Gastroesophageal sphincter (tissue), 3 donors: ENCODE measurements around the gene CNOT6L.

Experiments used
- EP300 ChIP-seq: sonication (generic); formaldehyde crosslinking; IDR thresholded peaks from one replicate; pipeline ENCODE4 v1.6.1; 2017; ENCODE audit warnings: antibody characterized with exemption, mild to moderate bottlenecking
- POLR2A ChIP-seq, 2 donors: fragments of 450-650 bp; IDR thresholded peaks; one replicate each; pipeline ENCODE4 v1.6.1; 2017; ENCODE audit warnings: antibody characterized with exemption in 2 of 2, mild to moderate bottlenecking in 2 of 2, moderate library complexity in 1 of 2
- POLR2AphosphoS5 ChIP-seq: sonication (generic); formaldehyde crosslinking; IDR thresholded peaks from one replicate; pipeline ENCODE4 v1.6.1; 2017; ENCODE audit warnings: antibody characterized with exemption
- TF ChIP-seq, protein P1 (sequence below), 4 experiments: fragments of 200-600 bp in 2 of 4; fragments of 450-650 bp in 2 of 4; sonication (generic) in 1 of 4; IDR thresholded peaks; one replicate each; pipeline ENCODE4 v1.5.1; 2017 to 2019; ENCODE audit warnings: antibody characterized with exemption in 4 of 4, mild to moderate bottlenecking in 2 of 4, moderate library complexity in 2 of 4

DNA sequence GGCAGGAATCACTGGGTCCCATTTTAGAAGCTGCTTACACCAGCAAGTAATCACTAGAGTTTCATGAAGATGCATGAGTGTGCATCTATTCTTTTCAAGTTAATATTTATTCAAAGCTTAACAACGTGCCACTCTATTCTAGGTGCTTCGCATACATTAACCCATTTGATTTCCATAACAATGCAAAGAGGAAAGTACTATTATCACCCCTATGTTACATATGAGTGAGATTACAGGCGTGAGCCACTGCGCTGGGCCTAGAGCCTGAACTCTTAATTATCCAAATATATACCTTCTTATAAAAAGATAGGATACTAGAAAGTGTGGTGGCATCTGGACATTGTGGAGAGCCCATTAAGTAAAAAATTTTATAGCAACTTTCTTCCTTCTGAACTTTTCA, 148.1 kb downstream of the CNOT6L start:
- TF ChIP-seq, protein P1, sequence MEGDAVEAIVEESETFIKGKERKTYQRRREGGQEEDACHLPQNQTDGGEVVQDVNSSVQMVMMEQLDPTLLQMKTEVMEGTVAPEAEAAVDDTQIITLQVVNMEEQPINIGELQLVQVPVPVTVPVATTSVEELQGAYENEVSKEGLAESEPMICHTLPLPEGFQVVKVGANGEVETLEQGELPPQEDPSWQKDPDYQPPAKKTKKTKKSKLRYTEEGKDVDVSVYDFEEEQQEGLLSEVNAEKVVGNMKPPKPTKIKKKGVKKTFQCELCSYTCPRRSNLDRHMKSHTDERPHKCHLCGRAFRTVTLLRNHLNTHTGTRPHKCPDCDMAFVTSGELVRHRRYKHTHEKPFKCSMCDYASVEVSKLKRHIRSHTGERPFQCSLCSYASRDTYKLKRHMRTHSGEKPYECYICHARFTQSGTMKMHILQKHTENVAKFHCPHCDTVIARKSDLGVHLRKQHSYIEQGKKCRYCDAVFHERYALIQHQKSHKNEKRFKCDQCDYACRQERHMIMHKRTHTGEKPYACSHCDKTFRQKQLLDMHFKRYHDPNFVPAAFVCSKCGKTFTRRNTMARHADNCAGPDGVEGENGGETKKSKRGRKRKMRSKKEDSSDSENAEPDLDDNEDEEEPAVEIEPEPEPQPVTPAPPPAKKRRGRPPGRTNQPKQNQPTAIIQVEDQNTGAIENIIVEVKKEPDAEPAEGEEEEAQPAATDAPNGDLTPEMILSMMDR (IDR thresholded peaks at IDR 0.05) = no peak
- TF ChIP-seq POLR2A (IDR thresholded peaks at IDR 0.05) (no peak), POLR2AphosphoS5 (no peak), EP300 (no peak)
